Brain microvascular endothelial cell (primary cell): ENCODE data around the gene CLSTN2.
A peak's percentile ranks its signal among the peaks of the same experiment; 100 is the strongest.

Source experiments
- DNase-seq: peaks from one replicate; pipeline ENCODE4 v3.0.0-alpha.2; 2020
- H3K27ac ChIP-seq: fragments of 250-450 bp; sonication (Bioruptor Pico); 2 replicates; pipeline ENCODE4 v1.5.1; 2020; ENCODE audit warnings: mild to moderate bottlenecking, moderate library complexity
- H3K27me3 ChIP-seq: fragments of 250-450 bp; sonication (Bioruptor Pico); replicated peaks from 2 replicates; pipeline ENCODE4 v1.5.1; 2020; ENCODE audit warnings: mild to moderate bottlenecking
- H3K36me3 ChIP-seq: fragments of 250-450 bp; sonication (Bioruptor Pico); replicated peaks from 2 replicates; pipeline ENCODE4 v1.5.1; 2020; ENCODE audit warnings: mild to moderate bottlenecking
- H3K4me3 ChIP-seq: 2 replicates; pipeline ENCODE4 v1.5.1; 2011; ENCODE audit warnings: low read depth, mild to moderate bottlenecking, control low read depth, low read length, moderate library complexity
- CTCF ChIP-seq: IDR thresholded peaks from 2 replicates; pipeline ENCODE4 v1.5.1; 2011; ENCODE audit warnings: low read depth, mild to moderate bottlenecking, moderate library complexity, low read length, control low read depth, inconsistent platforms; ENCODE audit errors: missing control alignments
- in situ Hi-C: cut with HindIII; loops from 2 replicates; pipeline ENCODE4 v1.10.0; 2017; ENCODE audit warnings: low sequenced_read_pairs, low pct_ligation_motif_present

Gene CLSTN2

GRCh38 chr3:140268610-140269009 is 333.6 kb downstream of the CLSTN2 start:
- Histone ChIP-seq H3K27me3 (no peaks in the 10 kb centered on the region), H3K27ac (no peak overlapping the region), H3K36me3 (no peaks in the 10 kb centered on the region), H3K4me3 (no peak overlapping the region)
- in situ Hi-C loops: no loop called here
- TF ChIP-seq CTCF: no peak
- DNase-seq: no peak

GRCh38 chr3:140270329-140270728 is 335.3 kb downstream of the CLSTN2 start:
- DNase-seq: no peak
- H3K36me3 ChIP-seq: no peaks in the 10 kb centered on the region
- H3K27ac ChIP-seq: no peak overlapping the region
- H3K4me3 ChIP-seq: no peak overlapping the region
- no peaks in the 10 kb centered on the region for H3K27me3 ChIP-seq
- TF ChIP-seq CTCF: no peak
- in situ Hi-C loops: no loop called here

GRCh38 chr3:140273542-140274195 is 338.7 kb downstream of the CLSTN2 start:
- in situ Hi-C loops: no loop called here
- H3K27ac ChIP-seq: no peak overlapping the region
- no peaks in the 10 kb centered on the region for H3K27me3 ChIP-seq
- no peak for DNase-seq
- no peaks in the 10 kb centered on the region for H3K36me3 ChIP-seq
- no peak overlapping the region for H3K4me3 ChIP-seq
- no peak for TF ChIP-seq CTCF

GRCh38 chr3:140274429-140274828 is 339.4 kb downstream of the CLSTN2 start:
- in situ Hi-C loops: no loop called here

GRCh38 chr3:140276703-140277102 is 341.7 kb downstream of the CLSTN2 start:
- Histone ChIP-seq H3K27me3 (no peaks in the 10 kb centered on the region), H3K36me3 (no peaks in the 10 kb centered on the region), H3K4me3 (no peak overlapping the region), H3K27ac (no peak overlapping the region)
- DNase-seq: peak; percentile 19
- in situ Hi-C loops: no loop called here
- TF ChIP-seq CTCF: peak; percentile 60

More at GRCh38 chr3:140274429-140274828, 339.4 kb downstream of the CLSTN2 start:
- DNase-seq: no peak
- no peaks in the 10 kb centered on the region for H3K36me3 ChIP-seq
- no peaks in the 10 kb centered on the region for H3K27me3 ChIP-seq
- TF ChIP-seq CTCF: no peak
- no peak overlapping the region for H3K4me3 ChIP-seq
- no peak overlapping the region for H3K27ac ChIP-seq

GRCh38 chr3:140277886-140278285 is 342.9 kb downstream of the CLSTN2 start:
- TF ChIP-seq CTCF: no peak
- no peak overlapping the region for H3K4me3 ChIP-seq
- no peaks in the 10 kb centered on the region for H3K27me3 ChIP-seq
- DNase-seq: no peak
- H3K36me3 ChIP-seq: no peaks in the 10 kb centered on the region
- H3K27ac ChIP-seq: no peak overlapping the region
- in situ Hi-C loops: no loop called here
